IMR-90 (cell line): ENCODE data around the gene OR10AD1. TPM values are rescaled to one million over a fixed set of nuclear protein-coding genes. Genes with fewer than 3 reads are reported as not detected.

Experiments
- ATAC-seq: fragments of 200-7000 bp; cut with Tn5 transposase; 2 replicates; pipeline ENCODE4 v1.9.1; 2020; ENCODE audit warnings: low read depth, mild to moderate bottlenecking, moderate library complexity
- BruUV-seq: library from RNA; stranded (reverse); fragments of 400-500 nt; replicated peaks from 2 replicates; lab custom pipeline; 2021; lab: Mats Ljungman, UMichigan
- CTCF ChIA-PET: fragments of 300-600 bp; formaldehyde crosslinking; extraction: SDS; loops from one replicate; lab custom pipeline; 2021; ENCODE audit warnings: antibody characterized with exemption; lab: Yijun Ruan, JAX
- POLR2A ChIA-PET: fragments of 300-600 bp; sonication (Branson Sonifier 250); formaldehyde crosslinking; loops from one replicate; lab custom pipeline; 2022; ENCODE audit warnings: antibody characterized with exemption; ENCODE audit not compliant: unreplicated experiment; lab: Charles Lee
- DNase-seq: peaks from one replicate; pipeline ENCODE4 v3.0.0; 2013
- H2AFZ ChIP-seq: replicated peaks from 2 replicates; pipeline ENCODE3; 2013; ENCODE audit warnings: low read length, mild to moderate bottlenecking; ENCODE audit not compliant: poor library complexity
- H2AK5ac ChIP-seq: 2 replicates; pipeline ENCODE4 v1.6.1; 2013; ENCODE audit warnings: low read depth, low read length, inconsistent platforms
- H2AK9ac ChIP-seq: replicated peaks from 2 replicates; pipeline ENCODE3; 2013; ENCODE audit warnings: mild to moderate bottlenecking, low read depth, low read length, moderate library complexity; ENCODE audit not compliant: poor library complexity
- H2BK120ac ChIP-seq: 2 replicates; pipeline ENCODE4 v1.6.1; 2013; ENCODE audit warnings: low read depth, low read length, inconsistent platforms
- H2BK15ac ChIP-seq: 3 replicates; pipeline ENCODE4 v1.6.1; 2013; ENCODE audit warnings: low read depth, low read length, inconsistent platforms
- H2BK20ac ChIP-seq: 2 replicates; pipeline ENCODE4 v1.6.1; 2013; ENCODE audit warnings: low read depth, mild to moderate bottlenecking, inconsistent platforms, low read length, moderate library complexity
- H2BK5ac ChIP-seq: 2 replicates; pipeline ENCODE4 v1.6.1; 2013; ENCODE audit warnings: mild to moderate bottlenecking, low read depth, low read length, inconsistent platforms; ENCODE audit not compliant: poor library complexity, severe bottlenecking
- H3K14ac ChIP-seq: replicated peaks from 2 replicates; pipeline ENCODE4 v1.6.1; 2013; ENCODE audit warnings: low read depth, low read length, inconsistent platforms
- H3K18ac ChIP-seq: 2 replicates; pipeline ENCODE4 v1.6.1; 2013; ENCODE audit warnings: low read depth, low read length, control low read depth
- H3K23ac ChIP-seq: 2 replicates; pipeline ENCODE4 v1.6.1; 2013; ENCODE audit warnings: low read depth, low read length, inconsistent platforms
- H3K27ac ChIP-seq: 2 replicates; pipeline ENCODE4 v1.5.1; 2013; ENCODE audit warnings: mild to moderate bottlenecking, control low read depth, low read length; ENCODE audit not compliant: insufficient read depth
- H3K27me3 ChIP-seq: 2 replicates; pipeline ENCODE4 v1.6.1; 2013; ENCODE audit warnings: low read length; ENCODE audit not compliant: control insufficient read depth, insufficient read depth
- H3K36me3 ChIP-seq: 2 replicates; pipeline ENCODE4 v1.6.1; 2013; ENCODE audit warnings: low read length, mixed read lengths; ENCODE audit not compliant: control insufficient read depth, insufficient read depth
- H3K4ac ChIP-seq: 2 replicates; pipeline ENCODE4 v1.6.1; 2013; ENCODE audit warnings: low read depth, low read length, inconsistent platforms
- H3K4me1 ChIP-seq: 2 replicates; pipeline ENCODE4 v1.6.1; 2013; ENCODE audit warnings: low read length, mixed read lengths; ENCODE audit not compliant: control insufficient read depth, insufficient read depth
- H3K4me2 ChIP-seq: 2 replicates; pipeline ENCODE4 v1.6.1; 2013; ENCODE audit warnings: low read depth, mild to moderate bottlenecking, control low read depth, low read length, moderate library complexity
- H3K4me3 ChIP-seq: 2 replicates; pipeline ENCODE4 v1.5.1; 2013; ENCODE audit warnings: low read depth, mild to moderate bottlenecking, control low read depth, low read length, moderate library complexity; ENCODE audit not compliant: insufficient read depth
- H3K56ac ChIP-seq: 2 replicates; pipeline ENCODE4 v1.6.1; 2013; ENCODE audit warnings: low read length, inconsistent platforms; ENCODE audit not compliant: insufficient read depth; ENCODE audit errors: extremely low read depth
- H3K79me1 ChIP-seq, 2 experiments: 2 replicates each; pipeline ENCODE4 v1.6.1; 2013; ENCODE audit warnings: low read length in 2 of 2, inconsistent platforms in 1 of 2, low read depth in 1 of 2
- H3K9ac ChIP-seq: 2 replicates; pipeline ENCODE4 v1.6.1; 2013; ENCODE audit warnings: low read depth, low read length, control low read depth
- H3K9me1 ChIP-seq: 2 replicates; pipeline ENCODE4 v1.6.1; 2013; ENCODE audit warnings: low read length, inconsistent platforms; ENCODE audit not compliant: insufficient read depth
- H3K9me3 ChIP-seq: 2 replicates; pipeline ENCODE4 v1.6.1; 2013; ENCODE audit warnings: low read length; ENCODE audit not compliant: control insufficient read depth, insufficient read depth
- H4K20me1 ChIP-seq: 2 replicates; pipeline ENCODE4 v1.6.1; 2013; ENCODE audit warnings: low read length, inconsistent platforms; ENCODE audit not compliant: insufficient read depth
- H4K5ac ChIP-seq: 2 replicates; pipeline ENCODE4 v1.6.1; 2013; ENCODE audit warnings: mild to moderate bottlenecking, low read depth, low read length, control low read depth
- H4K8ac ChIP-seq, 2 experiments: 2 replicates each; pipeline ENCODE4 v1.6.1; 2013; ENCODE audit warnings: low read depth in 2 of 2, low read length in 2 of 2, control low read depth in 1 of 2, inconsistent platforms in 1 of 2
- H4K91ac ChIP-seq: 2 replicates; pipeline ENCODE4 v1.6.1; 2013; ENCODE audit warnings: low read depth, low read length, inconsistent platforms; ENCODE audit not compliant: insufficient read depth
- CEBPB ChIP-seq: IDR thresholded peaks from 2 replicates; pipeline ENCODE4 v1.6.1; 2012; ENCODE audit warnings: low read depth, low read length, improper control_type of control experiment
- CTCF ChIP-seq: conservative IDR thresholded peaks from 2 replicates; pipeline ENCODE4 v1.5.1; 2012; ENCODE audit warnings: mild to moderate bottlenecking, low read depth, low read length, improper control_type of control experiment
- FOS ChIP-seq: fragments of 150-350 bp; IDR thresholded peaks from 2 replicates; pipeline ENCODE4 v1.6.1; 2016; ENCODE audit warnings: low read depth, low read length
- whole genome bisulfite sequencing, 2 experiments: methylation state at CpG; one replicate each; pipeline versions ENCODE4 v1.1.5 to v1.1.7; 2013; ENCODE audit warnings: missing lambda C conversion rate in 2 of 2; ENCODE audit not compliant: insufficient read length in 1 of 2; ENCODE audit errors: extremely low coverage in 2 of 2; 5-methylcytosine and 5-hydroxymethylcytosine counted together
- dilution Hi-C: fragments of 300-500 bp; cut with HindIII; formaldehyde crosslinking; loops from one replicate; pipeline ENCODE4 v1.14.3; 2018; ENCODE audit warnings: low sequenced_read_pairs; ENCODE audit not compliant: unreplicated experiment
- in situ Hi-C: fragments of 300-500 bp; cut with MboI; formaldehyde crosslinking; loops from 3 replicates; pipeline ENCODE4 v1.14.3; 2019; ENCODE audit warnings: low sequenced_read_pairs, inconsistent platforms, mixed read lengths
- intact Hi-C: fragments of 100-400 bp; cut with micrococcal nuclease; formaldehyde crosslinking; loops from 2 replicates; pipeline ENCODE4 v1.10.0; 2022
- polyA plus RNA-seq, 3 experiments: library from polyadenylated mRNA; depleted of rRNA; stranded (reverse); fragments of >200 nt; gene quantifications; 2 replicates each; pipeline ENCODE4 v1.2.3, GENCODE V29; 2012; ENCODE audit warnings: low replicate concordance in 1 of 3
- total RNA-seq: library from RNA; depleted of rRNA; stranded (reverse); fragments of >200 nt; gene quantifications from 2 replicates; pipeline ENCODE4 v1.2.3, GENCODE V29; 2012

OR10AD1 gene
- total and polyA plus RNA-seq, 2 of the 4 experiments (the other 2 are of a cell fraction), result not detected

GRCh38 chr12:48187916-48188695 is 15.0 kb downstream of the OR10AD1 start:
- H3K79me1 ChIP-seq, result no peaks in the 10 kb centered on the region
- peaks cover 3% of the 10 kb centered on the region; the same call in 1 of the 2 replicates for H3K4me1 ChIP-seq
- no peak overlapping the region for H2BK20ac ChIP-seq
- intact Hi-C loops, result loop anchor here (2.0 kb wide), 1 partner anchor 69 kb away; the partner anchor contains the start of gene PFKM
- DNase-seq (no peak), ATAC-seq (no peak)
- H4K91ac ChIP-seq, result no peak overlapping the region
- no peak overlapping the region for H3K4ac ChIP-seq
- H2BK15ac ChIP-seq, result no peak overlapping the region
- dilution Hi-C loops, result no loop called here
- H3K23ac ChIP-seq, result no peak overlapping the region
- no peak overlapping the region for H2AFZ ChIP-seq
- WGBS, 2 experiments, result 46% methylated on average over 3 of the region's 10 CpGs; no CpG with 5 or more reads in 1 of the 2 experiments
- H3K18ac ChIP-seq, result no peak overlapping the region
- in situ Hi-C loops, result no loop called here
- no peak overlapping the region for H2BK120ac ChIP-seq
- no TSS peak for BruUV-seq
- no peak overlapping the region for H3K9ac ChIP-seq
- H3K9me1 ChIP-seq, result no peaks in the 10 kb centered on the region
- ChIA-PET POLR2A (interaction anchor here (0.5 to 0.6 kb wide), 2 partner anchors 23 to 25 kb away, joined by 3 read pairs; no protein-coding TSS in a partner anchor), CTCF (interaction anchor here (1.6 kb wide), 1 partner anchor 41 kb away, joined by 3 read pairs; no protein-coding TSS in a partner anchor)
- no peak overlapping the region for H3K4me3 ChIP-seq
- no peak overlapping the region for H4K8ac ChIP-seq
- no peak overlapping the region for H2AK5ac ChIP-seq
- no peak overlapping the region for H3K56ac ChIP-seq
- H4K20me1 ChIP-seq, result no peaks in the 10 kb centered on the region
- no peaks in the 10 kb centered on the region for H3K36me3 ChIP-seq
- no peaks in the 10 kb centered on the region for H3K9me3 ChIP-seq
- H3K27me3 ChIP-seq, result peaks cover 44% of the 10 kb centered on the region
- H3K27ac ChIP-seq, result no peak overlapping the region
- no peak overlapping the region for H2AK9ac ChIP-seq
- no peak overlapping the region for H4K5ac ChIP-seq
- no peak overlapping the region for H2BK5ac ChIP-seq
- H3K14ac ChIP-seq, result no peak overlapping the region
- no peak overlapping the region for H3K4me2 ChIP-seq
- TF ChIP-seq CTCF, result no peak
- TF ChIP-seq FOS, result no peak
- no peak for TF ChIP-seq CEBPB
